Type B pancreatic cell (in vitro differentiated cells): Measurements from ENCODE around the gene PIAS1. TPM values are rescaled to one million over a fixed set of nuclear protein-coding genes. Genes with fewer than 3 reads are reported as not detected.

Experiments used
- DNase-seq: peaks from one replicate; pipeline ENCODE4 v3.0.0; 2021; ENCODE audit warnings: mixed read lengths; ENCODE audit not compliant: unreplicated experiment; ENCODE audit errors: extremely low spot score
- H3K27ac Mint-ChIP-seq: 2 replicates; pipeline ENCODE4 v1.8.0; 2021; ENCODE audit warnings: mild to moderate bottlenecking, mixed read lengths
- H3K27me3 Mint-ChIP-seq: 2 replicates; pipeline ENCODE4 v1.8.0; 2021; ENCODE audit warnings: mixed read lengths
- H3K36me3 Mint-ChIP-seq: 2 replicates; pipeline ENCODE4 v1.8.0; 2021; ENCODE audit warnings: mixed read lengths
- H3K4me1 Mint-ChIP-seq: one replicate; pipeline ENCODE4 v1.8.0; 2021; ENCODE audit warnings: mixed read lengths; ENCODE audit not compliant: unreplicated experiment
- H3K4me3 Mint-ChIP-seq: 2 replicates; pipeline ENCODE4 v1.8.0; 2021; ENCODE audit warnings: mild to moderate bottlenecking, mixed read lengths
- H3K9me3 Mint-ChIP-seq: 2 replicates; pipeline ENCODE4 v1.8.0; 2021; ENCODE audit warnings: mixed read lengths
- total RNA-seq: library from RNA; stranded (reverse); gene quantifications from 2 replicates; pipeline ENCODE4 v1.2.1, GENCODE V29; 2021; ENCODE audit warnings: low replicate concordance
- TF ChIP-seq, protein P1 (sequence below): fragments of 200-600 bp; sonication (generic); conservative IDR thresholded peaks from 2 replicates; pipeline ENCODE4 v1.5.0; 2021; ENCODE audit warnings: antibody characterized with exemption, mild to moderate bottlenecking

The PIAS1 gene
- total RNA-seq, 1 donor from 2014 or later = 56.2 TPM

- Mint-ChIP-seq H3K4me3 (no peak overlapping the region), H3K4me1 (peaks cover 16% of the 10 kb centered on the region), H3K27me3 (no peaks in the 10 kb centered on the region), H3K36me3 (peaks cover 28% of the 10 kb centered on the region), H3K27ac (peak overlapping the region; percentile 12), H3K9me3 (no peaks in the 10 kb centered on the region)
- TF ChIP-seq, protein P1, sequence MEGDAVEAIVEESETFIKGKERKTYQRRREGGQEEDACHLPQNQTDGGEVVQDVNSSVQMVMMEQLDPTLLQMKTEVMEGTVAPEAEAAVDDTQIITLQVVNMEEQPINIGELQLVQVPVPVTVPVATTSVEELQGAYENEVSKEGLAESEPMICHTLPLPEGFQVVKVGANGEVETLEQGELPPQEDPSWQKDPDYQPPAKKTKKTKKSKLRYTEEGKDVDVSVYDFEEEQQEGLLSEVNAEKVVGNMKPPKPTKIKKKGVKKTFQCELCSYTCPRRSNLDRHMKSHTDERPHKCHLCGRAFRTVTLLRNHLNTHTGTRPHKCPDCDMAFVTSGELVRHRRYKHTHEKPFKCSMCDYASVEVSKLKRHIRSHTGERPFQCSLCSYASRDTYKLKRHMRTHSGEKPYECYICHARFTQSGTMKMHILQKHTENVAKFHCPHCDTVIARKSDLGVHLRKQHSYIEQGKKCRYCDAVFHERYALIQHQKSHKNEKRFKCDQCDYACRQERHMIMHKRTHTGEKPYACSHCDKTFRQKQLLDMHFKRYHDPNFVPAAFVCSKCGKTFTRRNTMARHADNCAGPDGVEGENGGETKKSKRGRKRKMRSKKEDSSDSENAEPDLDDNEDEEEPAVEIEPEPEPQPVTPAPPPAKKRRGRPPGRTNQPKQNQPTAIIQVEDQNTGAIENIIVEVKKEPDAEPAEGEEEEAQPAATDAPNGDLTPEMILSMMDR = no peak
- DNase-seq = no peak
Observed at GRCh38 chr15:68196445-68197169, 142.5 kb downstream of the PIAS1 start.

- no peak for DNase-seq
- Mint-ChIP-seq H3K9me3 (no peaks in the 10 kb centered on the region), H3K4me3 (no peak overlapping the region), H3K27me3 (no peaks in the 10 kb centered on the region), H3K27ac (peak overlapping the region; percentile 12), H3K4me1 (peaks cover 21% of the 10 kb centered on the region), H3K36me3 (peaks cover 25% of the 10 kb centered on the region)
- TF ChIP-seq, protein P1 = no peak
Observed at GRCh38 chr15:68197170-68197492, 143.0 kb downstream of the PIAS1 start.

GRCh38 chr15:68197661-68198437 lies 143.7 kb downstream of the PIAS1 start:
- Mint-ChIP-seq H3K4me1 (peaks cover 22% of the 10 kb centered on the region), H3K9me3 (no peaks in the 10 kb centered on the region), H3K4me3 (no peak overlapping the region), H3K27ac (peak overlapping the region; percentile 12), H3K27me3 (no peaks in the 10 kb centered on the region), H3K36me3 (peaks cover 20% of the 10 kb centered on the region)
- TF ChIP-seq, protein P1 = no peak
- DNase-seq = no peak

DNA sequence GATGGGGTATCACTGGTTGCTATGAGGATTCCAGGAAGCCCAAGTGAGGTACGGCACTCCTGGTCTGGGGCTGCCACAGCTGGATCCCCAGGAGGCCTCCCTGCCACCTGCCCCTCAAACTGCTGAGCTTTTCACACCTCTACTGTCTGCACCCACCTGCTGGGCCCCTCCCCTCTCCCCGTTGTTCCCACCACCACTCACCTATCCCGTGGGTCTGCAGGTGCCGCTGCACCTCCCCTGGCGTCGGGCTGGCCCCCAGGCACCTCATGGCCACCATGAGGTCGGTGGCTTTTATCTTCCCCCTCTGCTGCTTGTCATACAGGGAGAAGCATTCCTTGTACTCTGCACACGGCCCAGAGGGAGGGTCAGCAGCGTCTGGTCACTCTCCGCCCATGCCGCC lies 145.2 kb downstream of the PIAS1 start:
- H3K9me3 Mint-ChIP-seq = no peaks in the 10 kb centered on the region
- TF ChIP-seq, protein P1 = no peak
- no peak overlapping the region for H3K4me3 Mint-ChIP-seq
- H3K4me1 Mint-ChIP-seq = peaks cover 22% of the 10 kb centered on the region
- H3K27ac Mint-ChIP-seq = no peak overlapping the region
- DNase-seq = peak; percentile 54
- H3K36me3 Mint-ChIP-seq = peaks cover 15% of the 10 kb centered on the region
- no peaks in the 10 kb centered on the region for H3K27me3 Mint-ChIP-seq

- Mint-ChIP-seq H3K36me3 (peaks cover 8% of the 10 kb centered on the region), H3K4me1 (peaks cover 22% of the 10 kb centered on the region), H3K9me3 (no peaks in the 10 kb centered on the region), H3K27me3 (no peaks in the 10 kb centered on the region), H3K4me3 (no peak overlapping the region), H3K27ac (peak overlapping the region; percentile 23)
- DNase-seq = peak; percentile 59
- TF ChIP-seq, protein P1 = no peak
Observed at GRCh38 chr15:68200016-68200861, 146.1 kb downstream of the PIAS1 start.
